Measurements from ENCODE around the gene TMIE.

Gene TMIE

DNA sequence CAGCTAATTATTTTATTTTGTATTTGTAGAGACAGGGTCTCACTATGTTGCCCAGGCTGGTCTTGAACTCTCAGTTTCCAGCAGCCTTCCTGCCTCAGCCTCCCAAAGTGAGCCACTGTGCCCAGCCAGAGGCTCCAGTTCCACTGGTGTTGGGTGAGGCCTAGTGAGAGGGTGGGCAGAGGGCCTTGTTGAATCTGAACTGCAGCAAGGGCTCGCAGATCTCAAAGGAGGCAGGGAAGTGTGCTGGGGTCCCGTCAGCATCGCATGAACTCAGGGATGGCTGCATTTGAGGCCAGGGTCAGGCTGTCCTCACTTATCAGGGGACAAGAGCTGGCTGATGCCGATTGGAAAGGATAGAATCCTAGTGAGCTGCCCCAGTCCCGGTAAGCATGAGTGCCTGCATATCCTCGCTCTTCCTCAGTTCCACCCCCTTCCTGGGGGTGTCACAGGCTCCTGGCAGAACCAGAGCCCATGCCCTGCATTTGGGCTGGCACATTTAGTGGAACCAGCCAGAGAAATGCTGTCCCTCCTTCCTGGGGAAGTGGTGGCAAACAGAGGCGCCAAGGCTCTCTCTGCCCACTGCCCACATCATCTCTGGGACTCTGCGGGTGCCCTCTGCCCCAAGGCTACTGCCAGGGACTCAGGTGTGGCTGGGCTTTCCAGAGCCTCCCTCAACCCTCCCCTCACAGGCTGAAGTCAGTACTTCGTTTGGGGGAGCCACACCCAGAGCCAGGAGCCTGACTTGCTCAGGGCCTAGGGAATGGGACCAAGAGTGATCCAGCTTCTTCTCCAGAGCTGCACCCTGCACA is 31.8 kb upstream of the TMIE start:
- DNase-seq = no peak

DNA sequence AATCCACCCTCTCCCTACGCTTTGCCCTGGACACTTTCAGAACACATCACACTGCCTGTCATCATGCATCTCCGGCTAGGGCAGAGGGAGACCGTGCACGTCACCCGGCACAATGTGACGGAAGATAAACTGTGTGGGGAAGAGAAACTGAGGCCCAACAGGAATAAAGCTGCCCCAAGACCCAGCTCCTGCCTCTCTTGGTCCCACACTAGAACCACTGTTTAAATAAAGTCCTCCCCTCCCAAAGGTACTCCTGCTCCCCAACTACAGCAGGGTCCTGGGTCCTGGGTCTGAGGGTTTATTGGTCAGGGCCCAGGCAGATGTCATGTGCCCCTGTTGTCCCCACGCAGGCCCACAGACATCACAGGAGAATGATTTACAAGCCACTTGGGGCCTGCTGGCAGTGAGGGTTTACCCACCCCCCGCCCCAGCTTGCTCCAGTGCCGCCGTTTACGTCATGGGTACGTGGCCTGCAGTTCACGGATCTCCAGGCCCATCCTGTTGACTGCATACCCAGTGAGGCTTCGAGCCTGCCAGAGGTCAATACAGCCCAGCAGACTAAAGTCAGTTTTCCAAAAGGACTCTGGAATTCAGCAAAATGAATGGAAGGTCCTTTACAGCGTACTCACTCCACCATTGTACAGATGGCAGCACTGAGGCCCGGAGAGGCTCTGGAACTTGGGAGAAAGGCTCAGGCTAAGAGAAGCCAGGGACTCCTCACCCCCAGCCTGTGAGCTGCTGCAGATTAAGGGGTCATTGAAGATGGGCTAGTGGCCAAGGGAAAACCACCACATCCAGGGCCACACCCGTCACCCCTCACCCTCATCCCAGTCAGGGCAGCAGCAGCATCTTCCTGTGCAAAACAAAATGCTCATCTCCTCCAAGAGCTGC is 30.9 kb upstream of the TMIE start:
- no peak for DNase-seq

DNA sequence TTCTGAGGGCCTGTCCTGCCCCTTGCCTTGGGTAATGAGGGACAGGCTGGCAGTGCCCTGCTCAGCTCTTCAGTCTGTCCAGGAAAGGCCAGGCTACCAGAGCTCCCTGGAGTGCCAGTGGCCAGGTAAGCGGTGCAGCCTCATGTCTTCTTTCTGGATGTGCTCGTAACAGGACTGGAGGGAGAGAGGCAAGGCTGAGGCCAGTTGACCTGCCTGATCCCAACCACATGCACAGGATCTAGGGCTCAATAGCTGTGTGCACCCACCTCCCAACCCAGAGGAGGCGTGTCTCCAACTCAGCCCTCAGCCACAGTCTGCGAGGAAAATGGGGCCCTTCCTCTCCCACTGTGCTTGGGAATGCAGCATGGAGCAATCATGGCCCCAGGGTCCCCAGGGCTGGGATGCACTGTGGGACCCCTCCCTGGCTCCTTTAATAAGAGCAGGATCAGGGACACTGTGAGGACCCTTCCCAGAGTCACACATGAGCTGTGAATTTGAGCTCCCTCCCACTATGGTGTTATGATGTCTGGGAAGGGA is 30.2 kb upstream of the TMIE start:
- no peak for DNase-seq

DNA sequence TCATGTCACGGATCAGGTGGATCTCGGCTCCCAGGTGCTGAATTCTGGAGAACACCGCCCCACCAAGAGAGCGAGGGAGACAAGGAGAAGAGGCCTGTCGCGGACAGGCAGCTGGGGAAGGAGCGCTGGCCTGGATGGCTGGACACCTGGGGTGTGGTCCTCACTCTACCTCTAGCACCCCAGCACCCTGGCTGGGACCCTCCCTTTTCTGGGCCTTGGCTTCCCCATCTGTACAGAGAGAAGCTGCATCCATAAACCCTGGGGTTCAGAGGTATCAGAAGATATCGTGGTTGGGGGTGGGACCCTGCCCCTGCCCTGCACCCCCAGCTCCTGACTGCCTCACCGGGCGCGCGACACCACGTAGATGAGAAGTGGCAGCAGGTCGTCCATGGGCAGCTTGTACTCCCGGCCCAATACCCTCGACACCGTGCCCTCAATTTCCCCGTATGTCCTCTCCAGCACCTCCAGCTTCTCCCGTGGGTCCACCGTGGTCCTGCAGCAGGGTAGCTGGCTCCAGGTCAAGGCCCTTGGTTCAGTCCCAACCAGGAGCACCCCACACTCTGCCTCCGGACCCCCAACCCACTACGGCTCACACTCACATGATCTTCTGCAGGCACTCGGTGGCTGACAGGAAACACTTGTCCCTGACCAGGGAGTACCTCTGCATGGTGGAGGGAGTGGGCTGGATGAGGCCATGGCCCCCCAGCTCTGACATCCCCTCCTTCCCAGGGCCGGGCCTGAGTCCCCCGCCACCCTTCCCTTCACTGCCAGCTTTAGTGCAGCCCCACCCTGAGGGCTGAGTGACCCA is 29.4 kb upstream of the TMIE start:
- DNase-seq = no peak

DNA sequence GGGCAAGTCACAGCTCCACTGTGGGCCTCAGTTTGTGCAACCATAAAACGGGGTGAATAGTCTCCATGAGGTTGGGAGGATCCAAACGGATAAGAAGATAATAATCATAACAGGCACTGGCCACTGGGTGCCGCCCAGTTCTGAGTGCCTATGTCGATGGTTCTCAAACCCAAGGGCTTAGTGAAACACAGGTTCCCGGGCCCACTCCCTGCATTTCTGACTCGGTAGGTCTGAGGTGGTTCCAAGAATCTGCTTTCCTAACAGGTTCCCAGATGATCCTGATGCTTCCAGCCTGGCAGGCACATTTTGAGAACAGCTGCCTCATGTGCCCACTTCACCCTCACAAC is 28.9 kb upstream of the TMIE start:
- no peak for DNase-seq

DNA sequence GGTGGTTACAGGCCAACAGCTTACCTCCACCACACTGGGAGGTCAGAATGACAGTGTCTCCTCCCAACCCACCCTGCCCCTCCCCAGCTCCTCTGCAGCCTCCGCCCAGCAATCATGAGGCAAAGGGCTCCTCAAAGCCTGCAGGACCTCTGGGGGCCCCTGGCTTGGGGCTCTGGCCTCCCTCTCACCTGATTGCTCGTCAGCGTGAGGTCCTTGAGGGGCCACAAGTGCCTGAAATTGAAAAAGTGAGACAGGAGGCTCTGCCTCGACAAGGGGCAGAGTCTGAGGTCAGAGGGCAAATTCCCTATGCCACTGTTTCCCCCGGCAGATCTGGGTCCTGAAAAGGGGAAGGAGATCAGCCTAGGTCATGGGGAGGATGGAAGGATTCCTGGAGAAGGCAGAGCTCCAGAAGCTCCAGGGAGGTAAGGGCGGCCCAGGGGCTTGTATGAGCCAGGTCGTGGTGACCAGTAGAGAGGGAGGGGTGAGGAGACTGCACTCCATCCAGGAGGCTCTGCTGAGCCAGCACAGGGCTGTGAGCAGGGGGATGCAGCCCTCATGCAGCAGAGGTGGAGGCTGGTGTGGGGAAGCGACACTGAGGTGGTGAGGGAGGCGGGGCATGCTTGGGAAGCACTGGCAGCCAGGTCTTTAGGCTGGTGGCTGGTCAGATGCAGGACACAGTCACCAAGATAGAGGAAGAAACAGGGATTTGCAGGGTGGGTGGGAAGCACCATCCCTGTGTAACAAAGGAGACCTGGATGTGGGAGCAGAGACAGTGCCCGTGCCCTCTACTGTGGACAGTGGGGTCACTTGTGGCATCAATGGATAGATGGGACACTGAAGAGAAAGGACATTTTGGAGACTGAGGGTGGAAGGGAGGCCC is 27.8 kb upstream of the TMIE start:
- no peak for DNase-seq

DNA sequence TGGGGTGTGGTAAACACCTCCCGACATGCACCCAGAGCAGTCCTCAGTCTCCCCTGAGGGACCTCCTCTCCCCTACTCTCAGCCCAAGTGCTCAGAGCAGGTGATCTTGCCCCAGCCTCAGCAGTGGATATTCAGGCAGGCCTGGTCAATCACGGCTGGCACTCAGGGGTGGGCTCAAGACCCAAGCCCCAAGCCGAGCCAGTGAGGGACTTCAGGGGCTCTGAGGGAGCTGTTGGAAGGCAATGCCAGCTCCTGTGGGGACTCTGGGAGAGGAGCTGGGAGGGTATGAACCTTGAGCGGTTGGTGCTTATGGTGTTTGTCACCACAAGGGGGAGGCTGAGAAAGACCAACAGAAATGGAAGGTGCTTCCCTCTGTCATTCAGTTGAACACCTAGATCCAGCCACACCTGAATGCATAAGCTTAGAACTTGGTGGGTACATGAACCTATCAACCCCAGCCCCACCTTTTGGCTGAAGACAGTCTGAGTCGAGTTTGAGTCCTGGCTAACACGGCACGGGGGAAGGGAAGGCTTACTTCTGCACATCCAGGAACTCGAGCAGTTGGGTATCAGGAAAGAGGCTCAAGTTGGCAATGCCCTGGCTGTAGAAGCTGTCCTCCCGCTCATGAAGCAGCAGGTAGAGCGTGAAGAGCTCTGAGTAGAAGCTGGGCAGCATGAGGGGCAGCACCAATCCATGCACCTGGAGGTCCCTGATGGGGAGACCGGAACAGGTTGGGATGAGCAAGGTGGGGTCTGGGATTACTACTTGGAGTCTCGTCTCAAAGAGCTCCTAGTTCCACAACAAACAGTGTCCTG is 27.0 kb upstream of the TMIE start:
- no peak for DNase-seq

DNA sequence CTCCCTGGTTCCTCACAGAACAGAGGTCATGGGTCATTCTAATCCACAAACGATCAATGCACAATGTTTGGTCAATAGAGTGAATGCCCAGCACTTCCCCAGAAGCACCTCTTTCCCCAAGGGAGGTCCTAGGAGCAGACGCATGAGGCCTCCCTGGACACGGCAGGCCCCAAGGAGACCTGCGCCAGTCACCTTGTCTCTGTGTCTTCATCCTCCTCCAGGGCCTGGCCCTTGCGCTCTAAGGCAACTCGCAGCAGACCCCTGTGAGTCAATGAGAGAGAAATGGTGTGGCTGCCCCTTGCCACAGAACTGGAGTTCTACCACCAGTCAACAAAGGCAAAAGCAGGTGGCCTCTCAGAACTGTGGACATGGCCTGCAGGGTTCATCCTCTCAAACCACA is 25.8 kb upstream of the TMIE start:
- DNase-seq = no peak

DNA sequence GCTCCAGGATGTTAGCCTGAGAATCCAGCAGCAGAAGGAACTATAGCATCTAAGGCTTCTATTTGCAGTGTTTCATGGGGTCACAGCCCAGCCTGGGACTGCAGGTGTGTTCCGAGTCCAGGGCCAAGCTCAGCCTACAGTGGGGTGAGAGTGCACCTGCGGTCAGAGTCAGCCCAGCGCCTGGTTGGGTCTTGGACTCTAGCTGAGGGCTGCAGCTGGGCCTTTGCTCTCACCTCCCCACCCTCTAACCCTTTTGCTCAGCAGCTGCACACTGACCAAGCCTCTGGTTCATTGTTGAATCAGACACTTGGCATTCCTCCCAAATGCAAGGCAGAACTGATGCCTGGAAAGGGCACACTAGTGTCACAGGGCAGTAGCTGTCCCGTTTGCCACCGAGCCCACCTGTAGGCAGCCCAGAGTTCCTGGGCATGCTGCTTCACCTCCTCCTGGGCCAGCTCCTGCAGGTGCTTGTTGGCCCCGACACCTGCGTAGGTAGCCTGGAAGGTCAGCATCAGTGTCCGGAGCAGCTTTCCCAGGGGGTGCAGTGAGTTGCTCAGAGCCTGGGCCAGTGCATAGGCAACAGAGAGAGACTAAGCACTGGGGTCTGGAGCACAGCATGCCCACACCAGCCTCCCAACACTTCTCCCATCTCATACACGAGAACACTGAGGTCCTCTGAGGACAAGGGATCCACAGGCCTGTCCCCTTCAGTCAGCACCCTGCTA is 25.2 kb upstream of the TMIE start:
- DNase-seq = no peak

DNA sequence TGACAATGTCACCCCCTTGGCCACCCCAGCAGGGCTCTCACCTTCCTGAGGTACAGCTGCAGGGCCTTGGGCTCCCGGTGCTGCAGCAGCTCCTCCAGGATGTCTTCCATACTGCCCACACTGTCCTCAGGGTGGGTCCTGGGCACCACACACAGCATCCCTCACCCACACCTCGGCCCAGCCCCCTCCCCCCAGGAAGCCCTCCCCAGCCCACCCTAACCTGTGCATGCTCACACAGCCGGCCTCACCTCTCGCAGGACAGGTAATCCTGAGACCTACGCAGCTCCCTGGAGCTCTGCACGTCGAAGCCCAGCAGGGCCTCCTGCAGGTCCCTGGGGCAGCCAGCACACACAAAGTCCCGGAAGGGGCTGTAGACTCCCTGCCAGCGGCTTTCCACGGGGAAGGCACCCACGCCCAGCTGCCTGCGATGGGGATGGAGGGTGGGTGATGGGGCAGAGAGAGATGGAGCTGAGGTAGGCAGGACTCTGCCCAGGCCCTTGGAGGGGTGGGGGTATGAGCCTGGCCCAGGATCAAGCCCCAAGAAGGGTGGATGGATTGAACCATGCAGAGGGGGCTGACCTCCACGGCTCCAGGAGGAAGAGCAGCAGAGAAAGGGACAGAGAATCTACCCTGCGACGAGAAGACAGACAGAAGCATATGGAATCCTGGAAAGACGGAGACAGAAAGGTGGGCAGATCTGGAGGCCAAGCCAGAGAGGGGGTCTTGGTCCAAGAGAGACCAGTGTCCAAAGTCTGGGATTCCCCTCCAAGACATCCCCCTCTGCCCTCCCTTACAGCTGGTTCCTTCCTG is 24.4 kb upstream of the TMIE start:
- DNase-seq = no peak

DNA sequence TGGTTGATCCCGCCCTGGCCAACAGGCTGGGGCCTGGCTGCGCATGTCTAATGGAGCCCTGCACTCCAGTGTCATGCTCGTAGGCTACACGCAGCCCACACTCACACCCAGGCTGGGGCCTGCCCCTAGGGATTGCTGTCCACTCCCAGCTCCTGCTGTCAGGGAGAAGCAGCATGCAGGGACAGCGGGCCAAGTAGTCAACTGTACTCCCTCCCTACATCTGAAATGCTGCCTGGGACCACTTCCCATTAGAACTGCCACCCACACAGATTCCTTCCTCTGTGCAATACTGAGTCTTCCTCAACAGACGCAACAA is 23.8 kb upstream of the TMIE start:
- no peak for DNase-seq

DNA sequence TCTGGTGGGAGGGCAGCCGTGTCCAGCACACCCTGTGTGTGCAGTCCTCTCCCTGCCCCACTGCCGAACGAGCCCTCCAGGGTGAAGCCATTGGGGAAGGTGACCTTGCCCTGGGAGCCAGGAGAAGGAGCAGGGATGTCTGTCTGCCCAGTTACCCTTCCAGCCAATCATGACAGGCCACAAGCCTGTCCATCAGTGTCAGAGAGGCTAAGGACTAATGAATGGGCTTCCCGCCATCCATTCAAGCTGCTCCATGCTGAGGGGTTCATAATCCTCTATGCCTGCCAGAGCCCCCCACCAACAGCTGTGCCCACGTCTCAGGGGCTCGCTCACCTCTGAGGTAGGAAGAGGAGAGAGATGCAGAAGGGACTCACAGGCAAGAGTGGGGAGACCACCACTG is 22.9 kb upstream of the TMIE start:
- DNase-seq = no peak

DNA sequence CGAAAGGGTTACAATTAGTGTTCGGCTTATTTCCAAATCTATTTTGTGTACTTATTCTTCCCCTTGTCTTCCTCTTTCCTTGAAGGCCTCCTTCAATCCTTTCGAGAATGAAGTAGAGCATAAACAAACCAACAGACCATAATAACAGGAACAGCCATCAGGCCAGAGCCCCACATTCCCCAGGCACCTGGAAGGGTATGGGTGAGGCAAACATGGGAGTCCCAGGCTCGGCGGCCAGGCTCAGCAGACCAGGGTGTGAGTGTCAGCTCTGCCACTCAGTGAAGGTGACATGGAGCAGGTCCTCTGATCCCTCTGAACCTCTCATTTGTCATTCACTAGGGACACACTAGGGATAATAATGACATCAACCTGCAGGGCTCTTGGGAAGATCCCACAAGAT is 21.5 kb upstream of the TMIE start:
- DNase-seq = no peak

DNA sequence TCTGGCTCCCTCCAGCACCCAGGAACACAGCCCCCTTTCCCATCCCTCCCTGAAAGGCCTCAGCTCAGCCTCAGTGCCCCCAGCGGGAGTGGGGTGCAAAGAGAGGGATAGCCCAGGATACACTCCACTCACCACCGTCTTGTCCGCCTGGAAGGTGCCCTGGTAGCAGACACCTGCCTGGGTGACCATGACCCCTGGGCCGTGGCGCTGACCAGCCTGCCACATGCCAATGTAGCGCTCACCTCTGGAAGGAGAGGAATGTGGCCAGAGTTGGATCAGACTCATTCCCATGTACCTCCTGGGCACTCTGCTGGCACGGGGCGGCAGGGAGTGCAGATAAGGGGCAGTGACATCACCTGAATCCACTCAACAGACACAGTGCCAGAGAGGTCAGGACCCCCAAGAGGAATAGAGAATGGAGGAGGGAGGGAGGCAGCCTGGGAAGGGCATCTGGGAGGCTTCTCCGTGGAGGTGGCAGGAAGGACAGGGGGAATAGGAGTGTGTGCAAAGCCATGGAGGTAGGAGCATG is 20.8 kb upstream of the TMIE start:
- DNase-seq = no peak

DNA sequence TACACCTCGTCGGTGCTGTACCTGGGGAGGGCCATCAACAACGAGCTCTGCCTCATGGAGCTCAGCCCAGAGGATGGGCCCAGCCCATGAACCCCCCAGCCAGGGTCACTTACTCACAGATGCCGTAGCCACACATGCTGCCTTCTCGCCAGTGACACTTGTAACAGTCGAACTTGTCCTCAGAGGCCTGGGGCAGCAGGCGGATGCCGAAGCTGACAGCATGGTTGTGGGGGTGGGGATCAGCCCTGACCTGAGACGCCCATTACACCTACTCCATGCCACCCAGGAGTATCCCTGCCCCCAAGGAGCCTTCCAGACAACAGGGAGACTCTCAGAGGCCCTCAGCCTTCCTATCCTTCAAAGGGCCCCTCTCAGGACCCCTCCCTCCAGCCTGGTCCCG is 19.8 kb upstream of the TMIE start:
- no peak for DNase-seq

DNA sequence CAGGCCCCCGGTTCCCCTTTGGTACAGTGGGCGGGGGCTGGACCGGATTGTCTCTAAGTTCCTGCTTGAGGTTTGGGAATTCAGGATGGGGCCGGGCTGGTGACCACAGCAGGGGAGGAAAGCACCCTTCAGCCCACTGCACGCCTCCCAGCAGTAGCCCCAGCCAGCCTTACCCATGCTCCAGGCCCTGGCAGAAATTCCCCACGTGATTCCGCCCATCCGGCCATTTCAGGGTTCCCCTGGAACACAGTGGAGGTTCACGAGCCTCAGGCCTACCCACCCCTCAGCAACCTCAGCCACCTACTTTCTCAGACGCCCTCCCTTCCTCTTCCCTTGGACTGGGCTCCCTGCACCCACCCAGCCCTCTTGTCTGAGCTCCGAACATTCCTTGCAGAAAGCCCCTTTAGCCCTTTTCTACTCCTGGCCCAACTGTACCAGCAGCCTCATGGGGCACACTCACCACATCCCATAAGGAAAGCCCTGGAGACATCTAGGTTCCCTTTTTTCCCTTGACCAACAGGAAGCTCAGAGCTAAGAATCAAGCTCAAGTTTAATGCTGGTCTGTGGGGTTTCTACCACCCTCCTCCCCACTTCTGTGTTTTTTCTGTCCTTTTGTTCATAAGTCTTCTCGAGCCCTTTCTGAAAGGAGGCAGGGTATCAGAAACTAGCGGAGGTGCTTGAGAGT is 19.2 kb upstream of the TMIE start:
- no peak for DNase-seq

DNA sequence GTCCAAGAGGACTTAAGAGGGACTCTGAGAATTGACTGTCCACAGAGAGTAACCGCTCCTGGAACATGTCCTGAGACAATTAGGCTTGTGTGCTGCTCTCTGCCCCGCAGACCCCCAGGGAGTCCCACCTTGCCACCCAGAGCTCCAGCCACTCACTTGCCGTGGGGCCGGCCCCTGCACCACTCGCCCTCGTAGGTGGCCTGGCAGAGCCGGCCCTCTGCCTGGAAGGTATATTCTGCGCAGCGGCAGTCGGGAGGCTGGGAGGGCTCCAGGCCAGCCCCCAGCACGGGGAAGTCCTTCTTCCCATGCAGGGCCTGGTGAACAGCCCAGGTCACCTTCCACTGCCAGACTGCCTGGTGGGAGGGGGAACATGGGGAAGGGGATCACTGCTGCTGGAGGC is 18.2 kb upstream of the TMIE start:
- DNase-seq = no peak

DNA sequence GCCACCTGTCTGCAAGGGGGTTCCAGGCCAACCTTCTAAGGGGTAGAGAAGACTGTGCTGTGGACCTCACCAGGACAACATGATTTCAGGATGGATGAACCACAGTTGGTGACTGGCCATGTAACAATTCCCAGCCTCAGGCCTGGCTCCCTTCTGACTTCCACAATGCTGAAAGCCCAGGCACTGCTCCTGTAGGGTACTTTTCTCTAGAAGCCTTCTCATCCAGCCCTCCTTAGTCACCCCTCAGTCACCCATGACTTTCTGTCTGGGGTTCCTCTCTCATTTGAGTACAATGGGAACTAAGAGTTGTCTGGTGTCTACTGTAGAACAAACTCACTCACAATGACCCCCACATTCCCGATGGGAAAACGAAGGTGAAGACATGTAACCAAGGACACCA is 16.3 kb upstream of the TMIE start:
- no peak for DNase-seq

DNA sequence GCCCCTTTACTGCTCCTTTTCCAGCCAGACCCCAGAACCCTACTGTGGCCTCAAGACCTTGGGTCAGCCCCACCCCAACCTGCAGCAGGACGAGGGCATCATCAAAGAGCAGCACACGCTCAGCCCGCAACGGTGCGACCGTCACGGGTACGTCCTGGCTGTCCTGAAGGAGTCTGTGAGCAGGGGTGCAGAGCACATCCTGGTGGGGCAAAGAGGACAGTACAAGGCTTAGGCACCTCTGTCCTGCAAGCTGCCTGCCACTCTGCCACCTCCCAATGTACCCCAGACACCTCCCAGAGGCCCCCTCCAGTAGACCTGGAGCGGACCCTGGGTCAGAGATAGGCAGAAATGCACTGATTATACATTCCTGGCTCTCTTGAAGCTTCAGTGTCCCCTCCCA is 15.7 kb upstream of the TMIE start:
- DNase-seq = no peak

All from activated CD4-positive, alpha-beta T cell treated with anti-CD3 and anti-CD28 coated beads, Interleukin-2, amount 50 U/mL, for 1 hour (primary cell).